ENCODE results near the gene PLXDC2. TPM values are rescaled to one million over a fixed set of nuclear protein-coding genes. Genes with fewer than 3 reads are reported as not detected.

Gene PLXDC2
- total RNA-seq, 1 experiment from 2014 or later, result 0.69 TPM

- DNase-seq (ENCODE audit: low read depth), result no peak
Measured at GRCh38 chr10:19857876-19858275, 41.6 kb downstream of the PLXDC2 start.

GRCh38 chr10:19860107-19860506 is 43.9 kb downstream of the PLXDC2 start:
- no peak for DNase-seq (ENCODE audit: low read depth)

- no peak for DNase-seq (ENCODE audit: low read depth)
Measured at GRCh38 chr10:19862811-19863515, 46.7 kb downstream of the PLXDC2 start.

- no peak for DNase-seq (ENCODE audit: low read depth)
Measured at GRCh38 chr10:19865676-19866075, 49.4 kb downstream of the PLXDC2 start.

- DNase-seq (ENCODE audit: low read depth), result no peak
Measured at GRCh38 chr10:19869370-19869769, 53.1 kb downstream of the PLXDC2 start.

- no peak for DNase-seq (ENCODE audit: low read depth)
Measured at GRCh38 chr10:19872504-19873271, 56.5 kb downstream of the PLXDC2 start.

GRCh38 chr10:19874190-19874589 is 58.0 kb downstream of the PLXDC2 start:
- no peak for DNase-seq (ENCODE audit: low read depth)

- no peak for DNase-seq (ENCODE audit: low read depth)
Measured at GRCh38 chr10:19874791-19875190, 58.6 kb downstream of the PLXDC2 start.

- DNase-seq (ENCODE audit: low read depth), result no peak
Measured at GRCh38 chr10:19876570-19876969, 60.3 kb downstream of the PLXDC2 start.

GRCh38 chr10:19877466-19878255 is 61.4 kb downstream of the PLXDC2 start:
- no peak for DNase-seq (ENCODE audit: low read depth)

GRCh38 chr10:19882621-19883020 is 66.4 kb downstream of the PLXDC2 start:
- no peak for DNase-seq (ENCODE audit: low read depth)

- DNase-seq (ENCODE audit: low read depth), result no peak
Measured at GRCh38 chr10:19888061-19888660, 71.9 kb downstream of the PLXDC2 start.

GRCh38 chr10:19889256-19889655 is 73.0 kb downstream of the PLXDC2 start:
- DNase-seq (ENCODE audit: low read depth), result no peak

- DNase-seq (ENCODE audit: low read depth), result no peak
Measured at GRCh38 chr10:19891429-19891828, 75.2 kb downstream of the PLXDC2 start.

- no peak for DNase-seq (ENCODE audit: low read depth)
Measured at GRCh38 chr10:19892270-19892669, 76.0 kb downstream of the PLXDC2 start.

- DNase-seq (ENCODE audit: low read depth), result no peak
Measured at GRCh38 chr10:19892677-19893076, 76.4 kb downstream of the PLXDC2 start.

- no peak for DNase-seq (ENCODE audit: low read depth)
Measured at GRCh38 chr10:19895500-19895899, 79.3 kb downstream of the PLXDC2 start.

- DNase-seq (ENCODE audit: low read depth), result no peak
Measured at GRCh38 chr10:19902456-19902855, 86.2 kb downstream of the PLXDC2 start.

GRCh38 chr10:19904202-19904661 is 88.0 kb downstream of the PLXDC2 start:
- peak; percentile 27 for DNase-seq (ENCODE audit: low read depth)

GRCh38 chr10:19906108-19906791 is 90.0 kb downstream of the PLXDC2 start:
- no peak for DNase-seq (ENCODE audit: low read depth)

GRCh38 chr10:19908991-19909696 is 92.9 kb downstream of the PLXDC2 start:
- no peak for DNase-seq (ENCODE audit: low read depth)
